Cardiac fibroblast (primary cell): ENCODE measurements around the gene NUMB.
A peak's percentile ranks its signal among the peaks of the same experiment; 100 is the strongest.

Experiments
- DNase-seq, 2 donors: peaks; one replicate each; pipeline versions ENCODE4 v3.0.0 to v3.0.0-alpha.2; 2010; ENCODE audit warnings: low read depth in 2 of 2
- H3K4me3 ChIP-seq, 2 donors: replicated peaks in 1 of 2; 1 replicate in 1 of 2; 2 replicates in 1 of 2; pipeline ENCODE4 v1.5.1; 2011; ENCODE audit warnings: low read depth in 2 of 2, low read length in 2 of 2, mild to moderate bottlenecking in 2 of 2, moderate library complexity in 1 of 2
- TF ChIP-seq, protein P1 (sequence below): IDR thresholded peaks from one replicate; pipeline ENCODE4 v1.5.1; 2011; ENCODE audit warnings: low read depth, mild to moderate bottlenecking, low read length, inconsistent platforms

Gene NUMB

DNA sequence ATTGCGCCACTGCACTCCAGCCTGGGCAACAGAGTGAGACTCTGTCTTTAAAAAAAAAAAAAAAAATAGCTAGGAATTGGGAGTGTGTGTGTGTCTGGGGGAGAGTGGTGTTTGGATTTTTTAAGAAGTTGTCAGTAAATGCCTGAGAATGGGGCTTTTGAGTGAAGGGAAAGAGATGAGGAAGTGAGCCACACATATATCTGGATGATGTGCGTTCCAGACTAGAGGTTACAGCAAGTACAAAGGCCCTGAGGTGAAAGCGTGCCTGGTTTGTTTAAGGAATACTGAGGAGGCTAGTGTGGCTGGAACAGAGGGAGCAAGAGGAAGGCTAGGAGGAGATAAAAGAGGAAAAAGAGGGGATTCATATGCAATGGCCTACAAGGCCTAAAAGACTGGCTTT lies 151.1 kb downstream of the NUMB start:
- DNase-seq: no peak
- TF ChIP-seq, protein P1, sequence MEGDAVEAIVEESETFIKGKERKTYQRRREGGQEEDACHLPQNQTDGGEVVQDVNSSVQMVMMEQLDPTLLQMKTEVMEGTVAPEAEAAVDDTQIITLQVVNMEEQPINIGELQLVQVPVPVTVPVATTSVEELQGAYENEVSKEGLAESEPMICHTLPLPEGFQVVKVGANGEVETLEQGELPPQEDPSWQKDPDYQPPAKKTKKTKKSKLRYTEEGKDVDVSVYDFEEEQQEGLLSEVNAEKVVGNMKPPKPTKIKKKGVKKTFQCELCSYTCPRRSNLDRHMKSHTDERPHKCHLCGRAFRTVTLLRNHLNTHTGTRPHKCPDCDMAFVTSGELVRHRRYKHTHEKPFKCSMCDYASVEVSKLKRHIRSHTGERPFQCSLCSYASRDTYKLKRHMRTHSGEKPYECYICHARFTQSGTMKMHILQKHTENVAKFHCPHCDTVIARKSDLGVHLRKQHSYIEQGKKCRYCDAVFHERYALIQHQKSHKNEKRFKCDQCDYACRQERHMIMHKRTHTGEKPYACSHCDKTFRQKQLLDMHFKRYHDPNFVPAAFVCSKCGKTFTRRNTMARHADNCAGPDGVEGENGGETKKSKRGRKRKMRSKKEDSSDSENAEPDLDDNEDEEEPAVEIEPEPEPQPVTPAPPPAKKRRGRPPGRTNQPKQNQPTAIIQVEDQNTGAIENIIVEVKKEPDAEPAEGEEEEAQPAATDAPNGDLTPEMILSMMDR: no peak
- no peak overlapping the region for H3K4me3 ChIP-seq

DNA sequence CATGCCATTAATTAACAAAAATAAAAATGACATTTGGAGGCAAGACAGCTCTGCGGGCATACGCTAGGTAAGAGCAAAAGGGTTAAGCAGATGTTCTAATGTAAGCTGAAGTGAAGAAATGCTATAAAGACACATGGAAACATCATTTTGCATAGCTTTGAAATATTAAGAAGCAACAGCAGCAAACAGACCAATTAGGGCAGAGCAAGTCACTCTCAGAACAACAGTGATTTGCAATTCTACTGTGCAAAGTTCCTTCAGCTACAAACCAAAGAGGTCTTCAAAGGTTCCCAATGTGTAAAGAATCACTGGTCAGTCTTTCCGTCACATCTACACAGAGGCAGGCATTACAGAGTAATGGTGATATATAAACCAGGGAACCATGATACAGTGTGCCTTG lies 152.8 kb downstream of the NUMB start:
- TF ChIP-seq, protein P1: no peak
- DNase-seq: no peak
- no peak overlapping the region for H3K4me3 ChIP-seq

DNA sequence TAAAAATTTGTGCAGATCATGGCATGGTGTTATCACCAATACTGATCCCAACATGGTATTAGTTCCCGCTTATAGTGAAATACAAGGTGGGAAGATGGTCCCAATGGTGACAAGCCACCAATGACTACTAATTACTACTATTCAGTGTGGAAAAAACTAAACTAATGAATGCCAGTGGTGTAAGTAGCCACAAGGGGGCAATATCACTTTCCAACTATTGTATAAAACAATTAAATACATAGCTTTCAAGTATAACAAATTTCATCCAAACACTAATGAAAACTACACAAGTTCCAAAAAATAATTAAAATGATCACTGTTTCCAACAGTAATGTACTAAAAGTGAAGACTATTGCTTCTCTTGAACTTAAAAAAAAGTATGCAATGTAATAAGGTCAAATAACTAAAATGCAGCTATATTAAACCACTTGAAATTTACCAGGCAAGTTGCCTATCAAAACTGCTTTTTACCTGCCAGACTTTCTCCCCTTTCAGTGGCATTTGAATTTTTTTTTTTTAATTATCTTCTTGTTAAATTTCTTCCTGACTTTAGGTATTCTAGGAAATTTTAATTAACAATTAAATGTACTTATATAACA lies 163.0 kb downstream of the NUMB start:
- DNase-seq: peak; percentile 62 to 63
- TF ChIP-seq, protein P1: peak; percentile 61
- no peak overlapping the region for H3K4me3 ChIP-seq

DNA sequence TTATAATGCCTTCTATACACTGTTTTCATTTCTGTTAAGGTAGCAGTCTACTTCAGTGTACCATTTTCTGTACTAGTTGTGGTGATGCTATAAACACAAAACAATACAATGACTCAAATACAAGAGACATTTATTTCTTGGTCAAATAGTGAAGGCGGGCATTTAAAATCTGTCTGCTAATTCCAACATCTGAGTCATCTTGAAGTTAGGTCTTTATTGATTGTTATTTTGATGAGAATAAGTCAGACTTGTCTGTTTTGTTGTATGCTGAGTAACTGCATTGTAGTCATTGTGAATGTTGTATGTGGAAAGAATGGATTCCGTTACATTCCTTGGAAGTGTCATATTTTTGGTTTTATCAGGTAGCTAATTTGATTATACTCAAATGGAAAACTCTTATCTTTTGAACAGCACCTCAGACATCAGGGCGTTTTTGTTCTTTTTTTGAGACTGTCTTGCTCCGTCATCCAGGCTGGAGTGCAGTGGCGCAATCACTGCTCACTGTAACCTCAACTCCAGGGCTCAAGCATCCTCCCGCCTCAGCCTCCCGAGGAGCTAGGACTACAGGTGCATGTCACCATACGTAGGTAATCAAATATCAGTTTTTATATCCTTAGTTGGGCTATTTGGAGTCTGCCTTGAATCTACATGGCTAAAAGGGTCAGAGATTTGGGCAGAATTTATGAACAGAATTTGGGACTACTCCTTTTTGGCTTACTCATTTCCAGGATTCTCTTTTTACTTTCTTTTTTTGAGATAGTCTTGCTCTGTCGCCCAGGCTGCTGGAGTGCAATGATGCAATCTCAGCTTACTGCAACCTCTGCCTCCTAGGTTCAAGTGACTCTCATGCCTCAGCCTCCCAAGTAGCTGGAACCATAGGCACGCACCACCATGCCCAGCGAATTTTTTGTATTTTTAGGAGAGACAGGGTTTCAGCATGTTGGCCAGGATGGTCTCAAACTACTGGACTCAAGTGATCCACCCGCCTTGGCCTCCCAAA lies 164.3 kb downstream of the NUMB start:
- H3K4me3 ChIP-seq: no peak overlapping the region
- peak in 1 of 2 donors; percentile 61 for DNase-seq
- TF ChIP-seq, protein P1: no peak

DNA sequence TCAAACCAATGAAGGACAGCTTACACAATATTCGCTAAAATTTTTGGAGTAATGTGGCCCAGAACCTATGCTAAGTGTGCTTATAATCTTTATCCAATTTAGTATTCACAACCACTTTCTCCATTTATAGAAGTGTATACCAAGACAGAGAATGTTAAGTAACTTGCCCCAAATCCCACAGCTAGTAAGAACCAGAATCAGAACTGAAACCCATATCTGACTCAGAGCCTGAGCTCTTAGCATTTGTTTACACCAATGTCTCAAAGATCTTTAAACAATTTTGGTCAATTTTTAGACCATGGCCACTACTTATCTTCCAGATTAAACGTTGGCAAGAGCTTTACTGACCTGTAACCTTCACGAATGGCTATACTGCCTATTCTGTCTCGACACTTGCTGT lies 168.1 kb downstream of the NUMB start:
- no peak overlapping the region for H3K4me3 ChIP-seq
- TF ChIP-seq, protein P1: no peak
- DNase-seq: no peak

DNA sequence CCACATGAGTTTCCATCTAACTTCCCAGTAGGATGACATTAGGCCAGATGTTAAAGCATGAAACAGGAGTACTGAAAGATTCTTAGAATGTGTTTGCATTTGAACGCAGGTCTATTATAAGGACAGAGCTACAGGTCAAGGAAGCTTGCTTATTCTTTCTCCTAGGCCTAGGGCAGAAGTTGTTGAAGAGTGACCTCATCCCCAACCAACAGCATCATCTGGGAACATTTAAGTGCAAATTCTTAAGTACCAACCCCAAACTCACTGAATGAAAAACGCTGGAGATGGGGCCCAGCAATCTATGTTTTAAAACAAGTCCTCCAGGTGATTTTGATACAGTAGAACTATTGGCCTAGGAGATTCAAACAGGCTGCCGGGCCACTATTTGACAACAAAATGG lies 168.6 kb downstream of the NUMB start:
- TF ChIP-seq, protein P1: no peak
- DNase-seq: no peak
- H3K4me3 ChIP-seq: no peak overlapping the region
